H9 (cell line): ENCODE measurements around the gene CCDC192. TPM values are rescaled to one million over a fixed set of nuclear protein-coding genes. Genes with fewer than 3 reads are reported as not detected.

Experiments used
- DNase-seq: peaks from one replicate; pipeline ENCODE4 v3.0.0-alpha.2; 2017
- H2AFZ ChIP-seq: one replicate; pipeline ENCODE4 v1.6.1; 2013; ENCODE audit warnings: mild to moderate bottlenecking, low read length, control low read depth, moderate library complexity
- H2AK5ac ChIP-seq: 2 replicates; pipeline ENCODE4 v1.6.1; 2013; ENCODE audit warnings: low read length, control low read depth, mixed read lengths; ENCODE audit not compliant: insufficient read length
- H2BK120ac ChIP-seq: one replicate; pipeline ENCODE4 v1.6.1; 2013; ENCODE audit warnings: low read depth, mild to moderate bottlenecking, low read length, control low read depth, inconsistent platforms; ENCODE audit not compliant: poor library complexity, severe bottlenecking
- H2BK12ac ChIP-seq: 2 replicates; pipeline ENCODE4 v1.6.1; 2013; ENCODE audit warnings: low read length, control low read depth, mixed read lengths, low read depth; ENCODE audit not compliant: insufficient read length
- H2BK15ac ChIP-seq: 2 replicates; pipeline ENCODE4 v1.6.1; 2013; ENCODE audit warnings: low read depth, low read length, control low read depth
- H2BK20ac ChIP-seq: one replicate; pipeline ENCODE4 v1.6.1; 2013; ENCODE audit warnings: low read depth, mild to moderate bottlenecking, low read length, control low read depth, inconsistent platforms; ENCODE audit not compliant: poor library complexity, severe bottlenecking
- H2BK5ac ChIP-seq: 2 replicates; pipeline ENCODE4 v1.6.1; 2013; ENCODE audit warnings: low read length, control low read depth, mixed read lengths; ENCODE audit not compliant: insufficient read length
- H3K14ac ChIP-seq: 2 replicates; pipeline ENCODE4 v1.6.1; 2013; ENCODE audit warnings: low read length, control low read depth; ENCODE audit not compliant: insufficient read depth
- H3K18ac ChIP-seq: 2 replicates; pipeline ENCODE4 v1.6.1; 2013; ENCODE audit warnings: low read depth, mild to moderate bottlenecking, mixed read lengths, low read length, control low read depth; ENCODE audit not compliant: insufficient read length
- H3K23ac ChIP-seq: 2 replicates; pipeline ENCODE4 v1.6.1; 2013; ENCODE audit warnings: low read length, control low read depth, mixed read lengths, low read depth; ENCODE audit not compliant: insufficient read length
- H3K23me2 ChIP-seq: 2 replicates; pipeline ENCODE4 v1.6.1; 2013; ENCODE audit warnings: low read depth, mild to moderate bottlenecking, mixed read lengths, low read length, control low read depth; ENCODE audit not compliant: insufficient read length, poor library complexity, severe bottlenecking
- H3K27ac ChIP-seq: 2 replicates; pipeline ENCODE4 v1.5.1; 2013; ENCODE audit warnings: low read length, control low read depth, mixed read lengths, low read depth; ENCODE audit not compliant: insufficient read length
- H3K27me3 ChIP-seq: 2 replicates; pipeline ENCODE4 v1.6.1; 2013; ENCODE audit warnings: low read length, control low read depth, inconsistent platforms; ENCODE audit not compliant: insufficient read depth
- H3K4ac ChIP-seq: 2 replicates; pipeline ENCODE4 v1.6.1; 2013; ENCODE audit warnings: low read depth, mild to moderate bottlenecking, control low read depth, inconsistent platforms, low read length, moderate library complexity
- H3K4me1 ChIP-seq: 2 replicates; pipeline ENCODE4 v1.6.1; 2013; ENCODE audit warnings: low read length, control low read depth, inconsistent platforms; ENCODE audit not compliant: insufficient read depth
- H3K4me2 ChIP-seq: 2 replicates; pipeline ENCODE4 v1.6.1; 2013; ENCODE audit warnings: low read length, control low read depth, mixed read lengths; ENCODE audit not compliant: insufficient read length, insufficient read depth
- H3K56ac ChIP-seq: 2 replicates; pipeline ENCODE4 v1.6.1; 2013; ENCODE audit warnings: low read depth, mild to moderate bottlenecking, mixed read lengths, low read length, control low read depth; ENCODE audit not compliant: insufficient read length
- H3K79me1 ChIP-seq: 2 replicates; pipeline ENCODE4 v1.6.1; 2013; ENCODE audit warnings: low read depth, mild to moderate bottlenecking, moderate library complexity, low read length, control low read depth, inconsistent platforms; ENCODE audit not compliant: insufficient read depth, poor library complexity, severe bottlenecking
- H3K79me2 ChIP-seq: 2 replicates; pipeline ENCODE4 v1.6.1; 2013; ENCODE audit warnings: low read length, control low read depth, inconsistent platforms; ENCODE audit not compliant: insufficient read depth
- H3K9ac ChIP-seq: 2 replicates; pipeline ENCODE4 v1.6.1; 2013; ENCODE audit warnings: low read length, control low read depth, mixed read lengths; ENCODE audit not compliant: insufficient read length; ENCODE audit errors: extremely low read depth
- H3K9me3 ChIP-seq: one replicate; pipeline ENCODE4 v1.6.1; 2013; ENCODE audit warnings: low read depth, low read length, inconsistent platforms; ENCODE audit not compliant: control insufficient read depth
- H3T11ph ChIP-seq: one replicate; pipeline ENCODE4 v1.6.1; 2013; ENCODE audit warnings: mild to moderate bottlenecking, low read length, control low read depth, inconsistent platforms
- H4K20me1 ChIP-seq: one replicate; pipeline ENCODE4 v1.6.1; 2013; ENCODE audit not compliant: control insufficient read depth, insufficient read length, insufficient read depth
- H4K5ac ChIP-seq: 2 replicates; pipeline ENCODE4 v1.6.1; 2013; ENCODE audit warnings: low read depth, mild to moderate bottlenecking, mixed read lengths, low read length, control low read depth; ENCODE audit not compliant: insufficient read length
- H4K8ac ChIP-seq: replicated peaks from 2 replicates; pipeline ENCODE4 v1.6.1; 2013; ENCODE audit warnings: low read length, control low read depth, mixed read lengths, low read depth; ENCODE audit not compliant: insufficient read length
- H4K91ac ChIP-seq: 2 replicates; pipeline ENCODE4 v1.6.1; 2013; ENCODE audit warnings: low read depth, mild to moderate bottlenecking, moderate library complexity, mixed read lengths, low read length, control low read depth; ENCODE audit not compliant: insufficient read length
- H3K27ac Mint-ChIP-seq, 3 experiments: 2 replicates in 2 of 3; 3 replicates in 1 of 3; pipeline ENCODE4 v1.8.0; 2020 to 2021; ENCODE audit warnings: mixed read lengths in 3 of 3, mild to moderate bottlenecking in 1 of 3, moderate library complexity in 1 of 3
- H3K27me3 Mint-ChIP-seq: 2 replicates; pipeline ENCODE4 v1.8.0; 2021; ENCODE audit warnings: low read depth, mild to moderate bottlenecking, moderate library complexity, mixed read lengths
- H3K36me3 Mint-ChIP-seq, 3 experiments: 2 replicates in 2 of 3; 3 replicates in 1 of 3; pipeline ENCODE4 v1.8.0; 2020 to 2021; ENCODE audit warnings: low read depth in 3 of 3, mixed read lengths in 3 of 3; ENCODE audit not compliant: insufficient read depth in 1 of 3
- H3K4me1 Mint-ChIP-seq, 2 experiments: 2 replicates each; pipeline ENCODE4 v1.8.0; 2020; ENCODE audit warnings: mixed read lengths in 2 of 2
- H3K4me3 Mint-ChIP-seq, 2 experiments: 2 replicates in 1 of 2; 3 replicates in 1 of 2; pipeline ENCODE4 v1.8.0; 2020 to 2021; ENCODE audit warnings: mild to moderate bottlenecking in 2 of 2, mixed read lengths in 2 of 2, moderate library complexity in 1 of 2
- H3K9me3 Mint-ChIP-seq, 2 experiments: 2 replicates in 1 of 2; 3 replicates in 1 of 2; pipeline ENCODE4 v1.8.0; 2020; ENCODE audit warnings: mild to moderate bottlenecking in 2 of 2, mixed read lengths in 2 of 2, moderate library complexity in 1 of 2
- WGBS: extraction: QIAGEN DNeasy Blood & Tissue Kit; methylation state at CpG from one replicate; pipeline ENCODE4 v1.1.7; 2013; ENCODE audit warnings: missing lambda C conversion rate, low lambda C conversion rate, mixed read lengths; ENCODE audit not compliant: insufficient read length; ENCODE audit errors: extremely low coverage; 5-methylcytosine and 5-hydroxymethylcytosine counted together
- total RNA-seq: library from RNA; stranded (reverse); gene quantifications from 2 replicates; pipeline ENCODE4 v1.2.1, GENCODE V29; 2021
- TF ChIP-seq, protein P1 (sequence below): fragments of 200-600 bp; sonication (generic); conservative IDR thresholded peaks from 3 replicates; pipeline ENCODE4 v1.8.0; 2021; ENCODE audit warnings: antibody characterized with exemption, mild to moderate bottlenecking

CCDC192 gene
- total RNA-seq, 1 experiment from 2014 or later, result not detected

DNA sequence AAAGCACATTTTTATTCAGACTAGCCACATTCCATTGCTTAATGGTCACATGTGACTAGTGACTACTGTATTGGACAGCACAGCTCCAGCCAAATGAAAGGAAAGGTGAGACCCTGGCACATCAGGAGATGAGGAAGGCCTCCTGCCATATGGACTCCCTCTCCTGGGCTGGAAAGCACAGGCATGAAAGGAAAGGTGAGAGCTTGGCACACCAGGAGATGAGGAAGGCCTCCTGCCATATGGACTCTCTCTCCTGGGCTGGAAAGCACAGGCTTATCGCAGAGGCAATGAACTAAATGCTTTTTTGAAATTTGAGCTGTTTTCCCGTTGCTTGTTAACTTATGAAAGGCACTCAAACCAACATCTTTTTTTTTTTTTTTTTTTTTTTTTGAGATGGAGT, 235.6 kb downstream of the CCDC192 start:
- no peak overlapping the region for H3K4me2 ChIP-seq
- no CpG with 5 or more reads among the region's 2 CpGs for WGBS
- no peak overlapping the region for H2BK120ac ChIP-seq
- H3K9me3 Mint-ChIP-seq, result no peaks in the 10 kb centered on the region
- H2BK12ac ChIP-seq, result no peak overlapping the region
- no peak overlapping the region for H3K14ac ChIP-seq
- H3K23ac ChIP-seq, result no peak overlapping the region
- H3K79me1 ChIP-seq, result no peaks in the 10 kb centered on the region
- no peak overlapping the region for H4K91ac ChIP-seq
- no peaks in the 10 kb centered on the region for H4K20me1 ChIP-seq
- no peak overlapping the region for H3K27ac ChIP-seq
- H3K4ac ChIP-seq, result no peak overlapping the region
- no peak overlapping the region for H4K5ac ChIP-seq
- no peak overlapping the region for H3K56ac ChIP-seq
- H3K9ac ChIP-seq, result no peak overlapping the region
- TF ChIP-seq, protein P1, sequence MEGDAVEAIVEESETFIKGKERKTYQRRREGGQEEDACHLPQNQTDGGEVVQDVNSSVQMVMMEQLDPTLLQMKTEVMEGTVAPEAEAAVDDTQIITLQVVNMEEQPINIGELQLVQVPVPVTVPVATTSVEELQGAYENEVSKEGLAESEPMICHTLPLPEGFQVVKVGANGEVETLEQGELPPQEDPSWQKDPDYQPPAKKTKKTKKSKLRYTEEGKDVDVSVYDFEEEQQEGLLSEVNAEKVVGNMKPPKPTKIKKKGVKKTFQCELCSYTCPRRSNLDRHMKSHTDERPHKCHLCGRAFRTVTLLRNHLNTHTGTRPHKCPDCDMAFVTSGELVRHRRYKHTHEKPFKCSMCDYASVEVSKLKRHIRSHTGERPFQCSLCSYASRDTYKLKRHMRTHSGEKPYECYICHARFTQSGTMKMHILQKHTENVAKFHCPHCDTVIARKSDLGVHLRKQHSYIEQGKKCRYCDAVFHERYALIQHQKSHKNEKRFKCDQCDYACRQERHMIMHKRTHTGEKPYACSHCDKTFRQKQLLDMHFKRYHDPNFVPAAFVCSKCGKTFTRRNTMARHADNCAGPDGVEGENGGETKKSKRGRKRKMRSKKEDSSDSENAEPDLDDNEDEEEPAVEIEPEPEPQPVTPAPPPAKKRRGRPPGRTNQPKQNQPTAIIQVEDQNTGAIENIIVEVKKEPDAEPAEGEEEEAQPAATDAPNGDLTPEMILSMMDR, result no peak
- no peak overlapping the region for H2AK5ac ChIP-seq
- H3K79me2 ChIP-seq, result no peaks in the 10 kb centered on the region
- H3K27me3 ChIP-seq, result peaks cover 9% of the 10 kb centered on the region
- H2BK15ac ChIP-seq, result no peak overlapping the region
- no peaks in the 10 kb centered on the region for H3K23me2 ChIP-seq
- no peak overlapping the region for H3K4me3 Mint-ChIP-seq
- peaks cover 21 to 27% of the 10 kb centered on the region in 2 experiments for H3K4me1 Mint-ChIP-seq
- H3T11ph ChIP-seq, result no peak overlapping the region
- H3K27ac Mint-ChIP-seq, result no peak overlapping the region
- H2BK5ac ChIP-seq, result no peak overlapping the region
- H3K4me1 ChIP-seq, result peaks cover 2% of the 10 kb centered on the region; the same call in 1 of the 2 replicates
- H3K18ac ChIP-seq, result no peak overlapping the region
- no peak overlapping the region for H4K8ac ChIP-seq
- no peaks in the 10 kb centered on the region for H3K9me3 ChIP-seq
- DNase-seq, result no peak
- H2BK20ac ChIP-seq, result no peak overlapping the region
- H3K36me3 Mint-ChIP-seq, result no peaks in the 10 kb centered on the region; a peak in 1 of 7 replicates
- H2AFZ ChIP-seq, result no peak overlapping the region
- peaks cover 65% of the 10 kb centered on the region for H3K27me3 Mint-ChIP-seq
